Activated naive CD4-positive, alpha-beta T cell treated with anti-CD3 and anti-CD28 coated beads, Interleukin-2, amount 50 U/mL, for 72 hours (primary cell): Measurements from ENCODE around the gene KRT27. TPM values are rescaled to one million over a fixed set of nuclear protein-coding genes. Genes with fewer than 3 reads are reported as not detected.
A peak's percentile ranks its signal among the peaks of the same experiment; 100 is the strongest.
"Not testable (repeated sequence)": the region's sequence is repeated elsewhere in the genome, so short reads cannot be mapped to it uniquely, and the experiment has no call there.

Experiments used
- ATAC-seq, 2 donors: fragments of 150-1000 bp; cut with Tn5 transposase; 2 replicates each; pipeline ENCODE4 v1.10.0; 2021; ENCODE audit warnings: mild to moderate bottlenecking in 2 of 2, moderate library complexity in 2 of 2
- DNase-seq, 2 donors: peaks; one replicate each; pipeline ENCODE4 v3.0.0; 2021 to 2022; ENCODE audit warnings: low spot score in 2 of 2
- H3K27ac Mint-ChIP-seq, 2 donors: one replicate each; pipeline ENCODE4 v1.8.0; 2022; ENCODE audit warnings: mild to moderate bottlenecking in 2 of 2, mixed read lengths in 2 of 2
- H3K36me3 Mint-ChIP-seq, 2 donors: one replicate each; pipeline ENCODE4 v1.8.0; 2022; ENCODE audit warnings: mixed read lengths in 2 of 2
- H3K9me3 Mint-ChIP-seq, 2 donors: one replicate each; pipeline ENCODE4 v1.8.0; 2022; ENCODE audit warnings: mixed read lengths in 2 of 2
- total RNA-seq, 2 donors: library from RNA; stranded (reverse); gene quantifications; one replicate each; pipeline ENCODE4 v1.2.3, GENCODE V29; 2022

Gene KRT27
- total RNA-seq, 2 donors from 2014 or later, result not detected

- H3K9me3 Mint-ChIP-seq, result no peaks in the 10 kb centered on the region
- no peak overlapping the region for H3K27ac Mint-ChIP-seq
- ATAC-seq (no peak), DNase-seq (peak in 1 of 2 donors; percentile 21)
- no peaks in the 10 kb centered on the region for H3K36me3 Mint-ChIP-seq
Observed at GRCh38 chr17:40779181-40779909, 3.0 kb downstream of the KRT27 start.

GRCh38 chr17:40778461-40778860 is 3.9 kb downstream of the KRT27 start:
- Mint-ChIP-seq H3K27ac (no peak overlapping the region), H3K36me3 (no peaks in the 10 kb centered on the region), H3K9me3 (no peaks in the 10 kb centered on the region)
- no peak for DNase-seq
- ATAC-seq, result no peak

GRCh38 chr17:40777971-40778370 is 4.4 kb downstream of the KRT27 start:
- H3K9me3 Mint-ChIP-seq, result no peaks in the 10 kb centered on the region
- no peak overlapping the region for H3K27ac Mint-ChIP-seq
- no peaks in the 10 kb centered on the region for H3K36me3 Mint-ChIP-seq
- ATAC-seq (no peak), DNase-seq (no peak)

- no peak for DNase-seq
- Mint-ChIP-seq H3K27ac (no peak overlapping the region), H3K9me3 (no peaks in the 10 kb centered on the region), H3K36me3 (no peaks in the 10 kb centered on the region)
- no peak for ATAC-seq
Observed at GRCh38 chr17:40777459-40777858, 4.9 kb downstream of the KRT27 start.

GRCh38 chr17:40775945-40776344 is 6.4 kb downstream of the KRT27 start:
- no peak for DNase-seq
- no peak overlapping the region for H3K27ac Mint-ChIP-seq
- no peak for ATAC-seq
- H3K36me3 Mint-ChIP-seq, result no peaks in the 10 kb centered on the region
- H3K9me3 Mint-ChIP-seq, result no peaks in the 10 kb centered on the region

GRCh38 chr17:40772101-40772500 is 10.2 kb downstream of the KRT27 start, which contains the start of gene KRT26:
Gene KRT26 (minus strand): TSS chr17:40772201. CDS start chr17:40772113, 88 bp downstream.
- Mint-ChIP-seq H3K27ac (no peak within 1 kb of the TSS), H3K9me3 (no peaks in the 10 kb centered on the region), H3K36me3 (no peaks in the 10 kb centered on the region)
- DNase-seq (no peak), ATAC-seq (no peak)

- ATAC-seq (no peak), DNase-seq (no peak)
- Mint-ChIP-seq H3K36me3 (peaks cover 14 to 15% of the 10 kb centered on the region in 2 donors), H3K9me3 (peaks cover 18 to 23% of the 10 kb centered on the region in 2 donors), H3K27ac (no peak overlapping the region)
Observed at GRCh38 chr17:40765657-40766056, 16.7 kb downstream of the KRT27 start.

- no peak for DNase-seq
- no peak for ATAC-seq
- H3K36me3 Mint-ChIP-seq, result peaks cover 15 to 21% of the 10 kb centered on the region in 2 donors
- H3K27ac Mint-ChIP-seq, result no peak overlapping the region
- H3K9me3 Mint-ChIP-seq, result peaks cover 23 to 28% of the 10 kb centered on the region in 2 donors
Observed at GRCh38 chr17:40763752-40764151, 18.6 kb downstream of the KRT27 start.

- DNase-seq, result no peak
- peaks cover 23 to 28% of the 10 kb centered on the region in 2 donors for H3K9me3 Mint-ChIP-seq
- ATAC-seq, result no peak
- H3K27ac Mint-ChIP-seq, result no peak overlapping the region
- H3K36me3 Mint-ChIP-seq, result peaks cover 15 to 21% of the 10 kb centered on the region in 2 donors
Observed at GRCh38 chr17:40760105-40761016, 22.0 kb downstream of the KRT27 start.

GRCh38 chr17:40755231-40755630 is 27.1 kb downstream of the KRT27 start, which contains the start of gene KRT25:
Gene KRT25 (minus strand): TSS chr17:40755331. CDS start chr17:40755271, 60 bp downstream.
- peaks cover 0 to 6% of the 10 kb centered on the region in 2 donors for H3K36me3 Mint-ChIP-seq
- ATAC-seq (no peak), DNase-seq (no peak)
- no peak within 1 kb of the TSS for H3K27ac Mint-ChIP-seq
- H3K9me3 Mint-ChIP-seq, result peaks cover under 1 to 6% of the 10 kb centered on the region in 2 donors

GRCh38 chr17:40753804-40754203 is 28.5 kb downstream of the KRT27 start:
- no peak overlapping the region for H3K27ac Mint-ChIP-seq
- no peak for DNase-seq
- H3K9me3 Mint-ChIP-seq, result no peaks in the 10 kb centered on the region
- H3K36me3 Mint-ChIP-seq, result no peaks in the 10 kb centered on the region
- ATAC-seq, result no peak

GRCh38 chr17:40751065-40751464 is 31.3 kb downstream of the KRT27 start:
- Mint-ChIP-seq H3K27ac (no peak overlapping the region), H3K36me3 (no peaks in the 10 kb centered on the region), H3K9me3 (no peaks in the 10 kb centered on the region)
- ATAC-seq (no peak), DNase-seq (no peak)

GRCh38 chr17:40750391-40750790 is 32.0 kb downstream of the KRT27 start:
- H3K27ac Mint-ChIP-seq, result no peak overlapping the region
- ATAC-seq, result no peak
- H3K9me3 Mint-ChIP-seq, result no peaks in the 10 kb centered on the region
- no peaks in the 10 kb centered on the region for H3K36me3 Mint-ChIP-seq
- no peak for DNase-seq

- H3K27ac Mint-ChIP-seq, H3K36me3 Mint-ChIP-seq, H3K9me3 Mint-ChIP-seq, ATAC-seq, DNase-seq: not testable (repeated sequence)
Observed at GRCh38 chr17:40748666-40749065, 33.7 kb downstream of the KRT27 start.

GRCh38 chr17:40738553-40738952 is 43.8 kb downstream of the KRT27 start:
- ATAC-seq (no peak), DNase-seq (no peak)
- peaks cover 0 to 3% of the 10 kb centered on the region in 2 donors for H3K9me3 Mint-ChIP-seq
- H3K27ac Mint-ChIP-seq, result no peak overlapping the region
- H3K36me3 Mint-ChIP-seq, result no peaks in the 10 kb centered on the region

- DNase-seq (no peak), ATAC-seq (no peak)
- H3K27ac Mint-ChIP-seq, result no peak overlapping the region
- H3K36me3 Mint-ChIP-seq, result no peaks in the 10 kb centered on the region
- no peaks in the 10 kb centered on the region for H3K9me3 Mint-ChIP-seq
Observed at GRCh38 chr17:40735016-40735415, 47.3 kb downstream of the KRT27 start.

GRCh38 chr17:40734018-40734417 is 48.3 kb downstream of the KRT27 start:
- ATAC-seq (no peak), DNase-seq (no peak)
- no peaks in the 10 kb centered on the region for H3K36me3 Mint-ChIP-seq
- no peaks in the 10 kb centered on the region for H3K9me3 Mint-ChIP-seq
- H3K27ac Mint-ChIP-seq, result no peak overlapping the region
